ENCODE results near the gene KLRD1. TPM values are rescaled to one million over a fixed set of nuclear protein-coding genes. Genes with fewer than 3 reads are reported as not detected.

KLRD1 gene
- total and polyA plus RNA-seq, 2 experiments from 2014 or later = 0.03 to 0.27 TPM

GRCh38 chr12:10305411-10305810 lies 2.3 kb upstream of the KLRD1 start (continued):
- TF ChIP-seq CREB1 (CRISPR knock-in tag; IDR thresholded peaks at IDR 0.05; ENCODE audit: low read depth) (no peak), REST (IDR thresholded peaks at IDR 0.05; ENCODE audit: unreplicated experiment) (no peak), EZH2 (IDR thresholded peaks at IDR 0.05; ENCODE audit: low read depth, unreplicated experiment) (no peak), STAT1 (IDR thresholded peaks at IDR 0.05; ENCODE audit: unreplicated experiment) (no peak), NANOG (IDR thresholded peaks at IDR 0.05; ENCODE audit: borderline replicate concordance) (no peak), ZNF114 (CRISPR knock-in tag; IDR thresholded peaks at IDR 0.05) (no peak), ZNF331 (CRISPR knock-in tag; IDR thresholded peaks at IDR 0.05; ENCODE audit: low read depth) (no peak)

GRCh38 chr12:10310926-10311720 lies 3.5 kb downstream of the KLRD1 start:
- no peaks in the 10 kb centered on the region for H3K4me1 Mint-ChIP-seq
- peaks cover 4% of the 10 kb centered on the region for H3K27me3 Mint-ChIP-seq (ENCODE audit: insufficient read depth, low read depth, poor library complexity)
- no peaks in the 10 kb centered on the region for H3K36me3 ChIP-seq (ENCODE audit: insufficient read depth)
- H3K27me3 ChIP-seq (ENCODE audit: insufficient read depth) = no peaks in the 10 kb centered on the region
- DNase-seq (ENCODE audit: low spot score) (no peak), ATAC-seq (no peak)
- H3F3A ChIP-seq (replicated peaks; ENCODE audit: low read depth) = no peaks in the 10 kb centered on the region
- no peaks in the 10 kb centered on the region for H3K9me2 ChIP-seq (ENCODE audit: insufficient read depth)
- H3K4me1 ChIP-seq (ENCODE audit: insufficient read depth) = no peaks in the 10 kb centered on the region
- no peaks in the 10 kb centered on the region for H4K20me1 ChIP-seq (replicated peaks; ENCODE audit: insufficient read depth)
- no peak overlapping the region for H3K4me2 ChIP-seq
- no peak overlapping the region for H3K27ac ChIP-seq (ENCODE audit: low read depth)
- no peak overlapping the region for H2AFZ ChIP-seq
- H3K4me3 Mint-ChIP-seq = no peak overlapping the region
- no peaks in the 10 kb centered on the region for H3K36me3 Mint-ChIP-seq (ENCODE audit: low read depth)
- no peak overlapping the region for H3K27ac Mint-ChIP-seq
- H3K9me3 Mint-ChIP-seq = no peaks in the 10 kb centered on the region
- no peaks in the 10 kb centered on the region for H3K79me2 ChIP-seq (replicated peaks; ENCODE audit: insufficient read depth)
- H3K4me3 ChIP-seq = no peak overlapping the region
- TF ChIP-seq REST (IDR thresholded peaks at IDR 0.05; ENCODE audit: unreplicated experiment) (no peak), EZH2phosphoT487 (IDR thresholded peaks at IDR 0.05; ENCODE audit: unreplicated experiment) (no peak), JUNB (IDR thresholded peaks at IDR 0.05; ENCODE audit: unreplicated experiment) (no peak), ZNF462 (CRISPR knock-in tag; IDR thresholded peaks at IDR 0.05) (no peak), ZNF114 (CRISPR knock-in tag; IDR thresholded peaks at IDR 0.05) (no peak), POLR2AphosphoS5 (IDR thresholded peaks at IDR 0.05; ENCODE audit: low read depth) (no peak)
